Muscle layer of duodenum (tissue), 2 donors: Measurements from ENCODE around the gene IL23R.

Source experiments
- H3K27ac ChIP-seq: one replicate; pipeline ENCODE4 v1.7.0; 2013; ENCODE audit warnings: mild to moderate bottlenecking, low read length
- H3K27me3 ChIP-seq: one replicate; pipeline ENCODE4 v1.7.0; 2013; ENCODE audit warnings: low read depth, mild to moderate bottlenecking, control low read depth, low read length
- H3K36me3 ChIP-seq, 2 donors: one replicate each; pipeline ENCODE4 v1.7.0; 2013; ENCODE audit warnings: low read length in 2 of 2, control low read depth in 1 of 2, mild to moderate bottlenecking in 1 of 2; ENCODE audit not compliant: insufficient read depth in 2 of 2, control insufficient read depth in 1 of 2
- H3K4me1 ChIP-seq, 2 donors: one replicate each; pipeline ENCODE4 v1.7.0; 2013; ENCODE audit warnings: low read length in 2 of 2, mild to moderate bottlenecking in 2 of 2, control low read depth in 1 of 2, moderate library complexity in 1 of 2; ENCODE audit not compliant: insufficient read depth in 2 of 2, control insufficient read depth in 1 of 2
- H3K4me3 ChIP-seq, 2 donors: one replicate each; pipeline ENCODE4 v1.7.0; 2013; ENCODE audit warnings: low read length in 2 of 2, low read depth in 1 of 2, mild to moderate bottlenecking in 1 of 2
- H3K9me3 ChIP-seq, 2 donors: one replicate each; pipeline ENCODE4 v1.7.0; 2013; ENCODE audit warnings: low read length in 2 of 2, control low read depth in 1 of 2, mild to moderate bottlenecking in 1 of 2; ENCODE audit not compliant: control insufficient read depth in 1 of 2
- donor health status: healthy.

The IL23R gene

GRCh38 chr1:67149179-67149770 lies 17.0 kb upstream of the IL23R start:
- no peaks in the 10 kb centered on the region for H3K9me3 ChIP-seq
- H3K27ac ChIP-seq: no peak overlapping the region
- H3K4me3 ChIP-seq: no peak overlapping the region
- no peaks in the 10 kb centered on the region for H3K27me3 ChIP-seq
- H3K4me1 ChIP-seq: peaks cover 0 to 4% of the 10 kb centered on the region in 2 donors
- H3K36me3 ChIP-seq: no peaks in the 10 kb centered on the region

DNA sequence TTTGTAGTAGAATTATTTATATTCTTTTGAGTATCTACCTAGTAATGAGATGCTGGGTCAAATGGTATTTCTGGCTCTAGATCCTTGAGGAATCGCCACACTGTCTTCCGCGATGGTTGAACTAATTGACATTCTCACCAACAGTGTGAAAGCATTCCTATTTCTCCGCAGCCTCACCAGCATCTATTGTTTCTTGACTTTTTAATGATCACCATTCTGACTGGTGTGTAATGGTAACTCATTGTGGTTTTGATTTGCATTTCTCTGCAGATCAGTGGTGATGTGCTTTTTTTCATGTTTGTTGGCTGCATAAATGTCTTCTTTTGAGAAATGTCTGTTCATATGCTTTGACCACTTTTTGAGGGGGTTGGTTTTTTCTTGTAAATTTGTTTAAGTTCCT lies 15.3 kb upstream of the IL23R start:
- Histone ChIP-seq H3K4me1 (peaks cover 0 to 4% of the 10 kb centered on the region in 2 donors), H3K4me3 (no peak overlapping the region), H3K27me3 (no peaks in the 10 kb centered on the region), H3K9me3 (no peaks in the 10 kb centered on the region), H3K27ac (no peak overlapping the region), H3K36me3 (no peaks in the 10 kb centered on the region)

DNA sequence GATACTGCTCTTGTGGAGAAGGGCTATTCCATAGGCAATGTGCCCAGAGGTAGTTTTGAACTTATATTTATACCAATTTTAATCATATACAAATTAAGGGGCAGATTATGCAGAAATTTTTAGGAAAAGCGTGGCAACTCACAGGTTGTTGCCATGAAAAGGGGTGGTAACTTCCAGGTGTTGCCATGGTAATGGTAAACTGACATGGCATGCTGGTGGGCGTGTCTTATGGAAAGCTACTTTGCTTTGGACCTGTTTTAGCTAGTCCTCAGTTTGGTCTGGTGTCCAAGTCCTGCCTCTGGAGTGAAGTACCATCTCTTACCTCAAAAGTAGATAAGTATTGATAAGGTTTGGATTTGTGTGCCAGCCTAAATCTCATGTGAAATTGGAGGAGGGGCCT lies 7.9 kb upstream of the IL23R start:
- no peaks in the 10 kb centered on the region for H3K9me3 ChIP-seq
- no peaks in the 10 kb centered on the region for H3K36me3 ChIP-seq
- H3K4me3 ChIP-seq: no peak overlapping the region
- H3K27ac ChIP-seq: no peak overlapping the region
- H3K4me1 ChIP-seq: no peaks in the 10 kb centered on the region
- no peaks in the 10 kb centered on the region for H3K27me3 ChIP-seq

DNA sequence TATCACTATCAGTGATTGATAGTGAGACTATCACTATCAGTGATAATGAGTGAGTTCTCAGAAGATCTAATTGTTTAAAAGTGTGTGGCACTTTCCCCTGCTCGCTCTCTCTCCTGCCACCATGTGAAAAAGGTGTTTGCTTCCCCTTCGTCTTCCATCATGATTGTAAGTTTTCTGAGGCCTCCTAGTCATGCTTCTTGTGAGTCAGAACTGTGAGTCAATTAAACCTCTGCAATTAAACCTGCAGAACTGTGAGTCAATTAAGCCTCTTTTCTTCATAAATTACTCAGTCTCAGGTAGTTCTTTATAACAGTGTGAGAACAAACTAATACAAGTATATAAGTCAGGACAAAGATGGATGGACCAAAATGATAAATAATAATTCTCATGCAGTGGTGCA lies 7.0 kb upstream of the IL23R start:
- Histone ChIP-seq H3K36me3 (no peaks in the 10 kb centered on the region), H3K27me3 (no peaks in the 10 kb centered on the region), H3K4me1 (no peaks in the 10 kb centered on the region), H3K9me3 (no peaks in the 10 kb centered on the region), H3K27ac (no peak overlapping the region), H3K4me3 (no peak overlapping the region)

DNA sequence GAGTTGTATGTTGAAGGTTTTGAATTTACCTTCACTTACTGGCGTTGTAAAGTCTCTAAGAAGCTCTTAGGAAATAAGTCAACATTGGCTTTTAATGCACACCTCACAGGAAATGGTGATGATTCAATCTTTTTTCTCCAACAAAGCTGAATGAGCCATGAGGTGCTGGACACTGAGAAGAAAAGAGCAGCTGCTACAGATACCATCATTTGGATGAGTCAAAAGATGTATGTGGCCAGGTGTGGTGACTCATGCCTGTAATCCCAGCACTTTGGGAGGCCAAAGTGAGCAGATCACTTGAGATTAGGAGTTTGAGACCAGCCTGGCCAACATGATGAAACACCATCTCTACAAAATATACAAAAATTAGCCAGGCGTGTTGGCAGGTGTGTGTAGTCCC lies 3.3 kb upstream of the IL23R start:
- Histone ChIP-seq H3K27me3 (no peaks in the 10 kb centered on the region), H3K36me3 (no peaks in the 10 kb centered on the region), H3K9me3 (no peaks in the 10 kb centered on the region), H3K4me1 (no peaks in the 10 kb centered on the region), H3K4me3 (no peak overlapping the region), H3K27ac (no peak overlapping the region)

DNA sequence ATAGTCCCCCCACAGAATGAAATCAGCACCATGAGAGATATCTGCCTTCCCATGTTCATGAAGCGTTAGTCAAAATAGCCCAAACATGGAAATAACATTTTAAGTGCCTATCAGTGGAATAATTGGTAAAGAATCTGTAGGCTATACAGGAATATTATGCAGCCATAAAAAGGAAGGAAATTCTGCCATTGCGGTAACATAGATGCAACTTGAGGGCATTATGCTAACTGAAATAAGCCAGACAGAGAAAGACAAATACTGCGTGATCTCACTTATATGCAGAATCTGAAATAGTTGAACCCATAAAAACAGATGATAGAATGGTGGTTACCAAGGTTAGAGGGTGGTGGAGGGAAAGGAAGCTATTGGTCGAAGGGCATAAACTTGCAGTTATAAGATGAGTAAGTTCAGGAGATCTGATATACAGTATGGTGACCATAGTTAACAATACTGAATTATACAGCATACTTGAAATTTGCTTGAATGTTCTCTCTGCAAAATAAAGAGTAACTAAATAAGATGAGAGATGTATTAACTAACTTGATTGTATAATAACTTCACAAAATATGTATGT lies 699 bp upstream of the IL23R start:
- H3K27me3 ChIP-seq: no peaks in the 10 kb centered on the region
- no peaks in the 10 kb centered on the region for H3K4me1 ChIP-seq
- H3K36me3 ChIP-seq: no peaks in the 10 kb centered on the region
- no peak overlapping the region for H3K27ac ChIP-seq
- H3K4me3 ChIP-seq: no peak overlapping the region
- H3K9me3 ChIP-seq: no peaks in the 10 kb centered on the region

- H3K9me3 ChIP-seq: no peaks in the 10 kb centered on the region
- H3K27ac ChIP-seq: no peak overlapping the region
- H3K4me1 ChIP-seq: no peaks in the 10 kb centered on the region
- H3K36me3 ChIP-seq: no peaks in the 10 kb centered on the region
- H3K4me3 ChIP-seq: no peak overlapping the region
- no peaks in the 10 kb centered on the region for H3K27me3 ChIP-seq
These were observed 3.2 kb downstream of the IL23R start for GRCh38 chr1:67169496-67169895.

DNA sequence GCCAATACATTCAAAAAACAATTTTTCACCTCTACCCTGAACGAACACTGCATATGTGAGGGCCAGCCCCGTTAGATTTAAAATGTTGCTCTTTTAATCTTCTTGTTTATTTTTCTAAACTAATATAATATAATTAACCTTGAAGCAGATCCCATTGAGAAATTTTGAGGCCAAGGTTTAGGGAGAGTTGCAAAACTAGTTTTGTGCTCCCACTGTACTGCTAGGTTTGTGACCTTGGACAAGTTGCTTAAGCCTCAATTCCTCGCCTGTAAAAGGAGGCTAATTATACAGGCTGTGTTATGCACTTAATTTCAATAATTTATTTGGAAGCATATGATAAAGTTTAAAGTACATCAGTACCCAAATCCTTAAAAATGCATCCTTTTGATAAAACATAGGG lies 3.7 kb downstream of the IL23R start:
- Histone ChIP-seq H3K4me3 (no peak overlapping the region), H3K27me3 (no peaks in the 10 kb centered on the region), H3K36me3 (no peaks in the 10 kb centered on the region), H3K27ac (no peak overlapping the region), H3K4me1 (no peaks in the 10 kb centered on the region), H3K9me3 (no peaks in the 10 kb centered on the region)

DNA sequence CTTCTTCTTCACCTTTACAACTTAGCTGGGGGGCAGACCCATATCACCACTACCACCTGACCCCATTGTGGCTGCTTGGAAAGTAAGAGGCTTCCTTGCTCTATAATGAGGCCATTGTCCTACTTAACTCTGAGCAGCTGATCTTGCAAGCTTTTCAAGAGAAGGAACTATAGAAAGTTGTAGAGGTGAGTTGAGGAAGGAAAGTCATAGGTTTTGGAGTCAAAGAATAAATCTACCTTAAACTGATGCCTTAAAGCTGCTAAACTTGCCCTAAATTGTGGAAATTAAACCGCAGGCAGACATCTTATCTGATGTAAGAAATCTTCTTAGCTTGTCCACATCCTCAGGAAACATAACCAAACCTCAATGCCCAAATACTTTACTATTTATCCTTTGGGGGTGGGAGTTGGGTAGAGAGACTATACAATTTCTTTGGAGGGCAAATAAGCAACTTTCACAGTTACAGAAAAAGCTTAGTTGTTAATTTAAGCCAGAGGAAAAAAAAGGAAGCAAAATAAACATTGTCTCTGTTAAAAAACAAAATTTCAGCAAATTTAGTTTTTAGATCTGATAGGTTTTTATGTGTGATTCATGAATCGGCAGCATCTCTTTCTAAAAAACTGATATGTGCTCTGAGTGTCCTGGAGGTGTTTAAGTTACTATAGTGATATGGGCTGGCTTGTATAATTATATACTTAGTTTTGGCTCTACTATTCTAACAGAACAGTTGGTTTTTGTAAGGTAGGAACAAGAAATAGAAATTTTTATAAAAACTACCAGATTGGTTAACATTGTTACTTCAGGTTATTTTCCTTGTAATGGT lies 4.7 kb downstream of the IL23R start:
- Histone ChIP-seq H3K9me3 (no peaks in the 10 kb centered on the region), H3K4me3 (no peak overlapping the region), H3K27me3 (no peaks in the 10 kb centered on the region), H3K36me3 (no peaks in the 10 kb centered on the region), H3K4me1 (no peaks in the 10 kb centered on the region), H3K27ac (no peak overlapping the region)

DNA sequence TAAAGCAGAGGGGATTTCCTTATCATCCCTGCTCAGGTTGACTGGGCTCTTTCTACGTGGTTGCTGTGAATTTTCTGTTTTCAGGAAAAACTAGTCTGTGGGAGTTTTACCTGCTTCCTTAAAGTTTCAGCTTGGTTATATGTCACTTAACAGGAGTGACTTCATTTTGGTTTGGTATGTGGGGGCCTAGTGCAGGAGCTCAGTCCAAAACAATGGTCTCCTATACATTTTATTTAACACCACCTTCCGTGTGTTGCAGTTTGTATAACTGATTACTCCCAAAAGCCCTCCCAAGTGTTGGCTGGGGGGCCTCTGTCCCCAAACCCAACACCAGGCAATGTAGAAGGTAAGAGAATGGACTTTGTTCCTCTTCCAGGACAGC lies 5.3 kb downstream of the IL23R start:
- Histone ChIP-seq H3K9me3 (no peaks in the 10 kb centered on the region), H3K36me3 (no peaks in the 10 kb centered on the region), H3K27ac (no peak overlapping the region), H3K4me3 (no peak overlapping the region), H3K4me1 (no peaks in the 10 kb centered on the region), H3K27me3 (no peaks in the 10 kb centered on the region)

DNA sequence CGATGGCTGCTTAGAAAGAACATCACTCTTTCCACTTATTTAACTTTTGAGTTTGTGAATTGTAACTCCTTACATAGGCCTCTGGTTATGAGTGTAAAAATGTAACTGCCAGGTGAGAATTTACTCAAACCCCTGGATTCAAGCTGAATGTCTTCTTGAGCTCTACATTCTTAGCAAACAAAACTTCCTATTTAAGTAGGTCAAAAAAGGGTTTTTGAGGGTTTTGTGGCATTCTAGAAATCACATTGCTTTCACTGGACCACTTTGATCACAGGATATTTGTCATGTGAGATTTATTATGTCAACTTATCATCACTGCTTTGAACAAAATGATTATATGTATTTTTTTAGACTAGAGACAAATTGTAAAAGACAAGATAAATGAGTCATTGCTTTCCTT lies 5.7 kb downstream of the IL23R start:
- H3K4me3 ChIP-seq: no peak overlapping the region
- no peaks in the 10 kb centered on the region for H3K27me3 ChIP-seq
- H3K36me3 ChIP-seq: no peaks in the 10 kb centered on the region
- no peaks in the 10 kb centered on the region for H3K9me3 ChIP-seq
- no peaks in the 10 kb centered on the region for H3K4me1 ChIP-seq
- no peak overlapping the region for H3K27ac ChIP-seq
